AG09319 (cell line): ENCODE measurements around the gene EPN3.

Source experiments
- DNase-seq: peaks from one replicate; pipeline ENCODE4 v3.0.0-alpha.2; 2010; ENCODE audit warnings: low read depth; ENCODE audit errors: extremely low read depth
- CTCF ChIP-seq: IDR thresholded peaks from 2 replicates; pipeline ENCODE4 v1.5.1; 2011; ENCODE audit warnings: low read depth, mild to moderate bottlenecking, inconsistent platforms, low read length, moderate library complexity

The EPN3 gene

GRCh38 chr17:50541402-50541715, 8.8 kb downstream of the EPN3 start:
- TF ChIP-seq CTCF: no peak
- no peak for DNase-seq

- TF ChIP-seq CTCF: peak; percentile 16; the same call in 1 of the 2 replicates
- peak; percentile 44 for DNase-seq
These were observed 9.5 kb downstream of the EPN3 start for GRCh38 chr17:50541716-50542688.

GRCh38 chr17:50542795-50543774, 10.6 kb downstream of the EPN3 start:
- TF ChIP-seq CTCF: no peak
- DNase-seq: no peak

GRCh38 chr17:50544516-50544915, 12.0 kb downstream of the EPN3 start:
- TF ChIP-seq CTCF: no peak
- DNase-seq: no peak

- DNase-seq: no peak
- no peak for TF ChIP-seq CTCF
These were observed 12.8 kb downstream of the EPN3 start for GRCh38 chr17:50545311-50545710.

- DNase-seq: no peak
- no peak for TF ChIP-seq CTCF
These were observed 14.1 kb downstream of the EPN3 start for GRCh38 chr17:50546701-50547034.
